Right lobe of liver (tissue), 4 donors: ENCODE data around the gene PCED1B.

ENCODE experiments used
- CTCF ChIP-seq, 4 donors: fragments of 200-600 bp in 3 of 4; fragments of 450-650 bp in 1 of 4; IDR thresholded peaks; one replicate each; pipeline versions ENCODE4 v1.5.1 to v1.8.0; 2016 to 2022; ENCODE audit warnings: antibody characterized with exemption in 4 of 4, mild to moderate bottlenecking in 2 of 4
- POLR2A ChIP-seq: fragments of 450-650 bp; IDR thresholded peaks from one replicate; pipeline ENCODE4 v1.6.1; 2017; ENCODE audit warnings: antibody characterized with exemption, mild to moderate bottlenecking
- donor health status: DM: no; HTN: no; CAD: no.
- donor health status: DM: no; HTN: no; CAD: no.
- donor health status: DM: no; HTN: yes; CAD: no.

GRCh38 chr12:47245623-47246022 lies 166.2 kb downstream of the PCED1B start:
- no peak for TF ChIP-seq CTCF (IDR thresholded peaks at IDR 0.05)
- TF ChIP-seq POLR2A, result no peak
